Muscle layer of colon (tissue), 2 donors: Measurements from ENCODE around the gene TNFAIP8L3.

Experiments
- H3K27ac ChIP-seq: one replicate; pipeline ENCODE4 v1.7.0; 2013; ENCODE audit warnings: low read depth, mild to moderate bottlenecking, low read length, moderate library complexity
- H3K27me3 ChIP-seq, 2 donors: one replicate each; pipeline ENCODE4 v1.7.0; 2013; ENCODE audit warnings: low read length in 2 of 2, mild to moderate bottlenecking in 2 of 2; ENCODE audit not compliant: insufficient read depth in 2 of 2, control insufficient read depth in 1 of 2
- H3K36me3 ChIP-seq: one replicate; pipeline ENCODE4 v1.7.0; 2013; ENCODE audit warnings: mild to moderate bottlenecking, low read length; ENCODE audit not compliant: insufficient read depth
- H3K4me1 ChIP-seq: one replicate; pipeline ENCODE4 v1.7.0; 2013; ENCODE audit warnings: mild to moderate bottlenecking, low read length; ENCODE audit not compliant: insufficient read depth
- H3K4me3 ChIP-seq, 2 donors: one replicate each; pipeline ENCODE4 v1.7.0; 2013; ENCODE audit warnings: low read length in 2 of 2, low read depth in 1 of 2, mild to moderate bottlenecking in 1 of 2, moderate library complexity in 1 of 2
- H3K9ac ChIP-seq: one replicate; pipeline ENCODE4 v1.7.0; 2013; ENCODE audit warnings: low read length
- H3K9me3 ChIP-seq: one replicate; pipeline ENCODE4 v1.7.0; 2013; ENCODE audit warnings: mild to moderate bottlenecking, low read length
- donor health status: abdominal sarcoma.
- donor health status: Adenocarcinoma of cecum.

Gene TNFAIP8L3

GRCh38 chr15:51097553-51098330 is 3.0 kb upstream of the TNFAIP8L3 start:
- no peaks in the 10 kb centered on the region for H3K9me3 ChIP-seq
- no peaks in the 10 kb centered on the region for H3K36me3 ChIP-seq
- no peak overlapping the region for H3K9ac ChIP-seq
- no peak overlapping the region for H3K27ac ChIP-seq
- no peak overlapping the region for H3K4me3 ChIP-seq
- peaks cover 8 to 24% of the 10 kb centered on the region in 2 donors for H3K27me3 ChIP-seq
- peaks cover 6% of the 10 kb centered on the region for H3K4me1 ChIP-seq

- no peaks in the 10 kb centered on the region for H3K36me3 ChIP-seq
- H3K4me1 ChIP-seq, result peaks cover 6% of the 10 kb centered on the region
- H3K4me3 ChIP-seq, result no peak overlapping the region
- H3K9me3 ChIP-seq, result no peaks in the 10 kb centered on the region
- H3K27me3 ChIP-seq, result peaks cover 8 to 24% of the 10 kb centered on the region in 2 donors
- no peak overlapping the region for H3K27ac ChIP-seq
- H3K9ac ChIP-seq, result no peak overlapping the region
Measured at GRCh38 chr15:51096976-51097375, 2.3 kb upstream of the TNFAIP8L3 start.

- H3K27me3 ChIP-seq, result peaks cover 8 to 20% of the 10 kb centered on the region in 2 donors
- H3K27ac ChIP-seq, result no peak overlapping the region
- H3K9me3 ChIP-seq, result no peaks in the 10 kb centered on the region
- no peaks in the 10 kb centered on the region for H3K36me3 ChIP-seq
- H3K4me3 ChIP-seq, result no peak overlapping the region
- peaks cover 6% of the 10 kb centered on the region for H3K4me1 ChIP-seq
- no peak overlapping the region for H3K9ac ChIP-seq
Measured at GRCh38 chr15:51095681-51096331, 1.1 kb upstream of the TNFAIP8L3 start.

GRCh38 chr15:51093839-51094605 is 684 bp downstream of the TNFAIP8L3 start:
- H3K36me3 ChIP-seq, result no peaks in the 10 kb centered on the region
- peak overlapping the region; percentile 56 for H3K27ac ChIP-seq
- H3K27me3 ChIP-seq, result peaks cover 8 to 20% of the 10 kb centered on the region in 2 donors
- no peak overlapping the region for H3K9ac ChIP-seq
- H3K4me1 ChIP-seq, result peaks cover 6% of the 10 kb centered on the region
- H3K4me3 ChIP-seq, result peak overlapping the region; percentile 53
- no peaks in the 10 kb centered on the region for H3K9me3 ChIP-seq

GRCh38 chr15:51093488-51093838 is 1.2 kb downstream of the TNFAIP8L3 start:
- Histone ChIP-seq H3K9ac (no peak overlapping the region), H3K27me3 (peaks cover 8 to 20% of the 10 kb centered on the region in 2 donors), H3K27ac (peak overlapping the region; percentile 56)

GRCh38 chr15:51092480-51093040 is 2.1 kb downstream of the TNFAIP8L3 start:
- Histone ChIP-seq H3K27me3 (peaks cover 8 to 20% of the 10 kb centered on the region in 2 donors), H3K36me3 (no peaks in the 10 kb centered on the region), H3K9ac (no peak overlapping the region), H3K27ac (no peak overlapping the region), H3K4me3 (no peak overlapping the region), H3K4me1 (no peaks in the 10 kb centered on the region), H3K9me3 (no peaks in the 10 kb centered on the region)

More at GRCh38 chr15:51093488-51093838, 1.2 kb downstream of the TNFAIP8L3 start:
- peaks cover 6% of the 10 kb centered on the region for H3K4me1 ChIP-seq
- no peaks in the 10 kb centered on the region for H3K9me3 ChIP-seq
- no peaks in the 10 kb centered on the region for H3K36me3 ChIP-seq
- peak overlapping the region; percentile 53 for H3K4me3 ChIP-seq

GRCh38 chr15:51090753-51091152 is 4.0 kb downstream of the TNFAIP8L3 start:
- Histone ChIP-seq H3K9me3 (no peaks in the 10 kb centered on the region), H3K9ac (no peak overlapping the region), H3K36me3 (no peaks in the 10 kb centered on the region), H3K27ac (no peak overlapping the region), H3K4me3 (no peak overlapping the region), H3K4me1 (no peaks in the 10 kb centered on the region), H3K27me3 (peaks cover 4 to 12% of the 10 kb centered on the region in 2 donors)

GRCh38 chr15:51089699-51090453 is 4.8 kb downstream of the TNFAIP8L3 start:
- Histone ChIP-seq H3K4me3 (no peak overlapping the region), H3K27me3 (peaks cover 0 to 6% of the 10 kb centered on the region in 2 donors), H3K36me3 (no peaks in the 10 kb centered on the region), H3K27ac (no peak overlapping the region), H3K4me1 (no peaks in the 10 kb centered on the region), H3K9me3 (no peaks in the 10 kb centered on the region), H3K9ac (no peak overlapping the region)

GRCh38 chr15:51089041-51089440 is 5.7 kb downstream of the TNFAIP8L3 start:
- Histone ChIP-seq H3K9me3 (no peaks in the 10 kb centered on the region), H3K4me1 (no peaks in the 10 kb centered on the region), H3K9ac (no peak overlapping the region), H3K27me3 (peaks cover 0 to 3% of the 10 kb centered on the region in 2 donors), H3K36me3 (no peaks in the 10 kb centered on the region), H3K27ac (no peak overlapping the region), H3K4me3 (no peak overlapping the region)

GRCh38 chr15:51088585-51088984 is 6.1 kb downstream of the TNFAIP8L3 start:
- H3K9ac ChIP-seq, result no peak overlapping the region
- H3K27ac ChIP-seq, result no peak overlapping the region
- H3K36me3 ChIP-seq, result no peaks in the 10 kb centered on the region
- H3K4me3 ChIP-seq, result no peak overlapping the region
- no peaks in the 10 kb centered on the region for H3K27me3 ChIP-seq
- H3K9me3 ChIP-seq, result no peaks in the 10 kb centered on the region
- H3K4me1 ChIP-seq, result no peaks in the 10 kb centered on the region
